ENCODE results near the gene ITSN1. TPM values are rescaled to one million over a fixed set of nuclear protein-coding genes. Genes with fewer than 3 reads are reported as not detected.

The ITSN1 gene
- total RNA-seq, 1 donor from 2014 or later: 44.0 TPM

- Mint-ChIP-seq H3K27ac (ENCODE audit: unreplicated experiment) (peak overlapping the region; percentile 98), H3K4me3 (ENCODE audit: unreplicated experiment) (peak overlapping the region; percentile 87), H3K36me3 (ENCODE audit: unreplicated experiment) (peaks cover 5% of the 10 kb centered on the region), H3K9me3 (ENCODE audit: unreplicated experiment) (no peaks in the 10 kb centered on the region), H3K4me1 (ENCODE audit: unreplicated experiment) (peaks cover 34% of the 10 kb centered on the region), H3K27me3 (ENCODE audit: unreplicated experiment) (no peaks in the 10 kb centered on the region)
- no peak for DNase-seq (ENCODE audit: extremely low spot score, unreplicated experiment)
- TF ChIP-seq, protein P1, sequence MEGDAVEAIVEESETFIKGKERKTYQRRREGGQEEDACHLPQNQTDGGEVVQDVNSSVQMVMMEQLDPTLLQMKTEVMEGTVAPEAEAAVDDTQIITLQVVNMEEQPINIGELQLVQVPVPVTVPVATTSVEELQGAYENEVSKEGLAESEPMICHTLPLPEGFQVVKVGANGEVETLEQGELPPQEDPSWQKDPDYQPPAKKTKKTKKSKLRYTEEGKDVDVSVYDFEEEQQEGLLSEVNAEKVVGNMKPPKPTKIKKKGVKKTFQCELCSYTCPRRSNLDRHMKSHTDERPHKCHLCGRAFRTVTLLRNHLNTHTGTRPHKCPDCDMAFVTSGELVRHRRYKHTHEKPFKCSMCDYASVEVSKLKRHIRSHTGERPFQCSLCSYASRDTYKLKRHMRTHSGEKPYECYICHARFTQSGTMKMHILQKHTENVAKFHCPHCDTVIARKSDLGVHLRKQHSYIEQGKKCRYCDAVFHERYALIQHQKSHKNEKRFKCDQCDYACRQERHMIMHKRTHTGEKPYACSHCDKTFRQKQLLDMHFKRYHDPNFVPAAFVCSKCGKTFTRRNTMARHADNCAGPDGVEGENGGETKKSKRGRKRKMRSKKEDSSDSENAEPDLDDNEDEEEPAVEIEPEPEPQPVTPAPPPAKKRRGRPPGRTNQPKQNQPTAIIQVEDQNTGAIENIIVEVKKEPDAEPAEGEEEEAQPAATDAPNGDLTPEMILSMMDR (IDR thresholded peaks at IDR 0.05): no peak
Observed at GRCh38 chr21:33640697-33641351, 1.5 kb upstream of the ITSN1 start.

GRCh38 chr21:33641352-33642026, 812 bp upstream of the ITSN1 start, which contains the start of gene CRYZL1:
TSS of gene CRYZL1 (minus strand) at chr21:33641741. CDS start at chr21:33631551, 10,190 bp downstream.
- Mint-ChIP-seq H3K4me3 (ENCODE audit: unreplicated experiment) (peak within 1 kb of the TSS; percentile 87), H3K9me3 (ENCODE audit: unreplicated experiment) (no peaks in the 10 kb centered on the region), H3K4me1 (ENCODE audit: unreplicated experiment) (peaks cover 33% of the 10 kb centered on the region), H3K27me3 (ENCODE audit: unreplicated experiment) (no peaks in the 10 kb centered on the region), H3K27ac (ENCODE audit: unreplicated experiment) (peak within 1 kb of the TSS; percentile 98), H3K36me3 (ENCODE audit: unreplicated experiment) (peaks cover 5% of the 10 kb centered on the region)
- TF ChIP-seq, protein P1 (IDR thresholded peaks at IDR 0.05): no peak
- DNase-seq (ENCODE audit: extremely low spot score, unreplicated experiment): peak; percentile 100

GRCh38 chr21:33642896-33643657, 776 bp downstream of the ITSN1 start:
- peak; percentile 86 for DNase-seq (ENCODE audit: extremely low spot score, unreplicated experiment)
- H3K4me3 Mint-ChIP-seq (ENCODE audit: unreplicated experiment): peak overlapping the region; percentile 92
- H3K27ac Mint-ChIP-seq (ENCODE audit: unreplicated experiment): peak overlapping the region; percentile 85
- no peaks in the 10 kb centered on the region for H3K9me3 Mint-ChIP-seq (ENCODE audit: unreplicated experiment)
- TF ChIP-seq, protein P1 (IDR thresholded peaks at IDR 0.05): no peak
- H3K36me3 Mint-ChIP-seq (ENCODE audit: unreplicated experiment): no peaks in the 10 kb centered on the region
- H3K27me3 Mint-ChIP-seq (ENCODE audit: unreplicated experiment): no peaks in the 10 kb centered on the region
- peaks cover 32% of the 10 kb centered on the region for H3K4me1 Mint-ChIP-seq (ENCODE audit: unreplicated experiment)

- no peak for DNase-seq (ENCODE audit: extremely low spot score, unreplicated experiment)
- H3K27me3 Mint-ChIP-seq (ENCODE audit: unreplicated experiment): no peaks in the 10 kb centered on the region
- TF ChIP-seq, protein P1 (IDR thresholded peaks at IDR 0.05): no peak
Observed at GRCh38 chr21:33643658-33644311, 1.5 kb downstream of the ITSN1 start.

More at GRCh38 chr21:33643658-33644311, 1.5 kb downstream of the ITSN1 start:
- H3K9me3 Mint-ChIP-seq (ENCODE audit: unreplicated experiment): no peaks in the 10 kb centered on the region
- H3K27ac Mint-ChIP-seq (ENCODE audit: unreplicated experiment): peak overlapping the region; percentile 85
- H3K4me1 Mint-ChIP-seq (ENCODE audit: unreplicated experiment): peaks cover 33% of the 10 kb centered on the region
- no peaks in the 10 kb centered on the region for H3K36me3 Mint-ChIP-seq (ENCODE audit: unreplicated experiment)
- H3K4me3 Mint-ChIP-seq (ENCODE audit: unreplicated experiment): peak overlapping the region; percentile 92

All from osteocyte (in vitro differentiated cells).